ENCODE measurements around the gene RPL13A. TPM values are rescaled to one million over a fixed set of nuclear protein-coding genes. Genes with fewer than 3 reads are reported as not detected.

Gene RPL13A
- total RNA-seq, 2 donors from 2014 or later, result 1,758 to 2,456 TPM

- intact Hi-C loops (cut with DNase I), result no loop called here
- Histone ChIP-seq H3K9me3 (no peaks in the 10 kb centered on the region), H3K4me1 (peaks cover 6% of the 10 kb centered on the region), H3K27ac (peak within 1 kb of the TSS in 3 of 4 donors; percentile 60 to 75 (median 66)), H3K27me3 (no peaks in the 10 kb centered on the region), H3K4me3 (peak within 1 kb of the TSS; percentile 39 to 65), H3K36me3 (replicated peaks in 1 of 2; ENCODE audit: insufficient read depth in 1 of 2, low read depth in 2 of 2) (no peaks in the 10 kb centered on the region)
- peak; percentile 67 to 76 (median 70) for DNase-seq
- TF ChIP-seq POLR2A (IDR thresholded peaks at IDR 0.05) (peak in 1 of 3 donors; percentile 16), CTCF (IDR thresholded peaks at IDR 0.05) (peak; percentile 93 to 99 (median 95))
- ATAC-seq, result peak; percentile 67
- WGBS, 2 donors, result 2 to 5% methylated on average over 13 to 33 of the region's 33 CpGs
These were observed 13.4 kb upstream of the RPL13A start, which contains the start of gene FLT3LG for GRCh38 chr19:49473868-49474541. TSS of gene FLT3LG (plus strand) at chr19:49474215. CDS start at chr19:49474640, 425 bp downstream.

- Histone ChIP-seq H3K4me3 (no peak overlapping the region), H3K4me1 (peaks cover 6% of the 10 kb centered on the region), H3K27ac (peak overlapping the region in 2 of 4 donors; percentile 66 to 75), H3K36me3 (replicated peaks in 1 of 2; ENCODE audit: insufficient read depth in 1 of 2, low read depth in 2 of 2) (no peaks in the 10 kb centered on the region), H3K27me3 (no peaks in the 10 kb centered on the region), H3K9me3 (no peaks in the 10 kb centered on the region)
- intact Hi-C loops (cut with DNase I), result no loop called here
- ATAC-seq, result no peak
- no peak for DNase-seq
- 17 to 18% methylated on average over 11 of the region's 11 CpGs for WGBS, 2 donors
- TF ChIP-seq CTCF (IDR thresholded peaks at IDR 0.05) (no peak), POLR2A (IDR thresholded peaks at IDR 0.05) (no peak)
These were observed 12.9 kb upstream of the RPL13A start for GRCh38 chr19:49474542-49474924.

GRCh38 chr19:49475191-49475917, 12.1 kb upstream of the RPL13A start:
- Histone ChIP-seq H3K27me3 (no peaks in the 10 kb centered on the region), H3K4me1 (peaks cover 6% of the 10 kb centered on the region), H3K9me3 (no peaks in the 10 kb centered on the region), H3K36me3 (replicated peaks in 1 of 2; ENCODE audit: insufficient read depth in 1 of 2, low read depth in 2 of 2) (no peaks in the 10 kb centered on the region), H3K4me3 (no peak overlapping the region), H3K27ac (peak overlapping the region in 1 of 4 donors; percentile 25)
- ATAC-seq (no peak), DNase-seq (no peak)
- TF ChIP-seq CTCF (IDR thresholded peaks at IDR 0.05) (no peak), POLR2A (IDR thresholded peaks at IDR 0.05) (no peak)
- WGBS, 2 donors, result 62 to 67% methylated on average over 13 to 15 of the region's 15 CpGs
- intact Hi-C loops (cut with DNase I), result no loop called here

DNA sequence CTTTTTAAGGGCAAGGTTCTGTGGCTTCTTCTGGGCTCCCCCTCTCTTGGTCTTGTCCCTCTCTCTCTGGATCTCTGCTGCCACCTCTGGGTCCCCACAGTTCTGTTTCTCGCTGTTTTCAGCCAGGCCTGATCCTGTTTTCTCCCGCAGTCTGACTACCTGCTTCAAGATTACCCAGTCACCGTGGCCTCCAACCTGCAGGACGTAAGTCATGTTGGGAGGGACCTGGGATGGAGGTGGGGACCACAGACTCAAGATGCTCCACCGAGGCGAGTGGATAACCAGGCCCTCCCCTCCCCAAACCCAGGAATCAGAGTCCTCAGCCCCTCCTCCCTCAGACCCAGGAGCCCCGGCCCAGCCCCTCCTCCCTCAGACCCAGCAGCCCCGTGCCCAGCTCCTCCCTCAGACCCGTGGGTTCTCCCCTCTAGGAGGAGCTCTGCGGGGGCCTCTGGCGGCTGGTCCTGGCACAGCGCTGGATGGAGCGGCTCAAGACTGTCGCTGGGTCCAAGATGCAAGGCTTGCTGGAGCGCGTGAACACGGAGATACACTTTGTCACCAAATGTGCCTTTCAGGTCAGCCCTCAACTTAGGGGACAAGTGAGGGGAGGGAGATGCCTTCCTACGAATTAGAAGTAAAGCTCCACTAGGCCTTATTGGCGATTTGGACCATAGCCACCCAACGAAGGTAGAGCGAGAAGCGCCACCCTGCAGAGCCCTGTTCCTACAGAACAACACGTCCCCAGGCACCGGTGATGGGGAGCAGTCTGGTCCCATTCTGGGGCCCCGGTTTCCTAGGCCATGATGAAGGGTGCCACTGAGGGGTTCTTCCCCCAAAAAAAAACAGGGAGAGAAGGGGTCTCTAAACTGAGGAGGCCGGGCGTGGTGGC, 11.2 kb upstream of the RPL13A start:
- H3K4me3 ChIP-seq, result no peak overlapping the region
- no peak for DNase-seq
- H3K4me1 ChIP-seq, result peaks cover 6% of the 10 kb centered on the region
- TF ChIP-seq CTCF (IDR thresholded peaks at IDR 0.05) (no peak), POLR2A (IDR thresholded peaks at IDR 0.05) (no peak)
- WGBS, 2 donors, result 56 to 72% methylated on average over 14 to 27 of the region's 27 CpGs
- H3K9me3 ChIP-seq, result no peaks in the 10 kb centered on the region
- no peaks in the 10 kb centered on the region for H3K27me3 ChIP-seq
- intact Hi-C loops (cut with DNase I), result no loop called here
- no peak for ATAC-seq
- H3K27ac ChIP-seq, result no peak overlapping the region
- no peaks in the 10 kb centered on the region for H3K36me3 ChIP-seq (replicated peaks in 1 of 2; ENCODE audit: insufficient read depth in 1 of 2, low read depth in 2 of 2)

Measured in body of pancreas (tissue), 4 donors.